Loucy (cell line): ENCODE results near the gene ASTN2.

Source experiments
- H2AFZ ChIP-seq: fragments of 200-600 bp; sonication (generic); 2 replicates; pipeline ENCODE4 v1.6.0; 2016; ENCODE audit warnings: antibody characterized with exemption, mild to moderate bottlenecking, low read length, moderate library complexity
- H3F3A ChIP-seq: fragments of 200-600 bp; 2 replicates; pipeline ENCODE4 v1.6.0; 2016; ENCODE audit warnings: antibody characterized with exemption, low read depth, mild to moderate bottlenecking
- H3K27me3 ChIP-seq: fragments of 200-600 bp; sonication (generic); 2 replicates; pipeline ENCODE4 v1.6.1; 2014; ENCODE audit warnings: low read length, mild to moderate bottlenecking; ENCODE audit not compliant: insufficient read depth, poor library complexity, severe bottlenecking
- H3K36me3 ChIP-seq: fragments of 200-600 bp; sonication (generic); 2 replicates; pipeline ENCODE4 v1.6.1; 2016; ENCODE audit warnings: low read length; ENCODE audit not compliant: insufficient read depth
- H3K4me1 ChIP-seq: fragments of 200-600 bp; sonication (generic); 2 replicates; pipeline ENCODE4 v1.5.1; 2014; ENCODE audit warnings: low read length, mild to moderate bottlenecking; ENCODE audit not compliant: insufficient read depth, poor library complexity, severe bottlenecking
- H3K4me2 ChIP-seq: fragments of 200-600 bp; sonication (generic); 2 replicates; pipeline ENCODE4 v1.6.0; 2014; ENCODE audit warnings: antibody characterized with exemption, low read length, low read depth, mild to moderate bottlenecking; ENCODE audit not compliant: poor library complexity, severe bottlenecking
- H3K4me3 ChIP-seq: fragments of 200-600 bp; sonication (generic); 2 replicates; pipeline ENCODE4 v1.5.1; 2014; ENCODE audit warnings: low read length, mild to moderate bottlenecking, mixed read lengths; ENCODE audit not compliant: poor library complexity, severe bottlenecking
- H3K79me2 ChIP-seq: fragments of 200-600 bp; sonication (generic); 2 replicates; pipeline ENCODE4 v1.6.1; 2014; ENCODE audit warnings: low read length; ENCODE audit not compliant: insufficient read depth
- H3K9ac ChIP-seq: fragments of 200-600 bp; sonication (generic); 2 replicates; pipeline ENCODE4 v1.6.0; 2014; ENCODE audit warnings: mild to moderate bottlenecking, low read depth, low read length, moderate library complexity; ENCODE audit not compliant: poor library complexity, severe bottlenecking
- H3K9me2 ChIP-seq: fragments of 200-600 bp; sonication (generic); replicated peaks from 2 replicates; pipeline ENCODE4 v1.6.1; 2016; ENCODE audit warnings: low read depth, low read length, mixed read lengths
- H3K9me3 ChIP-seq: fragments of 200-600 bp; sonication (generic); 2 replicates; pipeline ENCODE4 v1.6.1; 2014; ENCODE audit warnings: mild to moderate bottlenecking, antibody characterized with exemption, low read length, low read depth; ENCODE audit not compliant: insufficient read depth
- H4K20me1 ChIP-seq: fragments of 200-600 bp; sonication (generic); 2 replicates; pipeline ENCODE4 v1.6.0; 2014; ENCODE audit warnings: antibody characterized with exemption, low read length, mild to moderate bottlenecking; ENCODE audit not compliant: insufficient read depth, poor library complexity, severe bottlenecking
- EZH2phosphoT487 ChIP-seq: fragments of 200-600 bp; IDR thresholded peaks from 2 replicates; pipeline ENCODE4 v1.6.1; 2018; ENCODE audit warnings: antibody characterized with exemption, mild to moderate bottlenecking, moderate library complexity, borderline replicate concordance
- TF ChIP-seq, protein P1 (sequence below): fragments of 200-600 bp; sonication (generic); conservative IDR thresholded peaks from 2 replicates; pipeline ENCODE4 v1.5.1; 2014; ENCODE audit warnings: mild to moderate bottlenecking, antibody characterized with exemption, low read length

Gene ASTN2

GRCh38 chr9:116815835-116816234, 599.0 kb downstream of the ASTN2 start:
- H3K9ac ChIP-seq = no peak overlapping the region
- no peaks in the 10 kb centered on the region for H3K9me2 ChIP-seq
- TF ChIP-seq, protein P1, sequence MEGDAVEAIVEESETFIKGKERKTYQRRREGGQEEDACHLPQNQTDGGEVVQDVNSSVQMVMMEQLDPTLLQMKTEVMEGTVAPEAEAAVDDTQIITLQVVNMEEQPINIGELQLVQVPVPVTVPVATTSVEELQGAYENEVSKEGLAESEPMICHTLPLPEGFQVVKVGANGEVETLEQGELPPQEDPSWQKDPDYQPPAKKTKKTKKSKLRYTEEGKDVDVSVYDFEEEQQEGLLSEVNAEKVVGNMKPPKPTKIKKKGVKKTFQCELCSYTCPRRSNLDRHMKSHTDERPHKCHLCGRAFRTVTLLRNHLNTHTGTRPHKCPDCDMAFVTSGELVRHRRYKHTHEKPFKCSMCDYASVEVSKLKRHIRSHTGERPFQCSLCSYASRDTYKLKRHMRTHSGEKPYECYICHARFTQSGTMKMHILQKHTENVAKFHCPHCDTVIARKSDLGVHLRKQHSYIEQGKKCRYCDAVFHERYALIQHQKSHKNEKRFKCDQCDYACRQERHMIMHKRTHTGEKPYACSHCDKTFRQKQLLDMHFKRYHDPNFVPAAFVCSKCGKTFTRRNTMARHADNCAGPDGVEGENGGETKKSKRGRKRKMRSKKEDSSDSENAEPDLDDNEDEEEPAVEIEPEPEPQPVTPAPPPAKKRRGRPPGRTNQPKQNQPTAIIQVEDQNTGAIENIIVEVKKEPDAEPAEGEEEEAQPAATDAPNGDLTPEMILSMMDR = no peak
- TF ChIP-seq EZH2phosphoT487 = no peak
- H3K4me3 ChIP-seq = no peak overlapping the region
- H3K9me3 ChIP-seq = no peaks in the 10 kb centered on the region
- no peak overlapping the region for H3K4me2 ChIP-seq
- H3K27me3 ChIP-seq = no peaks in the 10 kb centered on the region
- H3F3A ChIP-seq = no peaks in the 10 kb centered on the region
- H2AFZ ChIP-seq = no peak overlapping the region
- no peaks in the 10 kb centered on the region for H3K4me1 ChIP-seq
- H3K36me3 ChIP-seq = no peaks in the 10 kb centered on the region
- no peaks in the 10 kb centered on the region for H4K20me1 ChIP-seq
- no peaks in the 10 kb centered on the region for H3K79me2 ChIP-seq

- Histone ChIP-seq H3K9ac (no peak overlapping the region), H3K79me2 (no peaks in the 10 kb centered on the region), H3K9me2 (no peaks in the 10 kb centered on the region), H3K27me3 (no peaks in the 10 kb centered on the region), H3K9me3 (no peaks in the 10 kb centered on the region), H2AFZ (no peak overlapping the region), H3K36me3 (no peaks in the 10 kb centered on the region), H3K4me1 (no peaks in the 10 kb centered on the region), H3K4me2 (no peak overlapping the region), H3F3A (no peaks in the 10 kb centered on the region), H4K20me1 (no peaks in the 10 kb centered on the region), H3K4me3 (no peak overlapping the region)
- TF ChIP-seq, protein P1 = no peak
- TF ChIP-seq EZH2phosphoT487 = no peak
Observed at GRCh38 chr9:116813031-116813300, 601.9 kb downstream of the ASTN2 start.

DNA sequence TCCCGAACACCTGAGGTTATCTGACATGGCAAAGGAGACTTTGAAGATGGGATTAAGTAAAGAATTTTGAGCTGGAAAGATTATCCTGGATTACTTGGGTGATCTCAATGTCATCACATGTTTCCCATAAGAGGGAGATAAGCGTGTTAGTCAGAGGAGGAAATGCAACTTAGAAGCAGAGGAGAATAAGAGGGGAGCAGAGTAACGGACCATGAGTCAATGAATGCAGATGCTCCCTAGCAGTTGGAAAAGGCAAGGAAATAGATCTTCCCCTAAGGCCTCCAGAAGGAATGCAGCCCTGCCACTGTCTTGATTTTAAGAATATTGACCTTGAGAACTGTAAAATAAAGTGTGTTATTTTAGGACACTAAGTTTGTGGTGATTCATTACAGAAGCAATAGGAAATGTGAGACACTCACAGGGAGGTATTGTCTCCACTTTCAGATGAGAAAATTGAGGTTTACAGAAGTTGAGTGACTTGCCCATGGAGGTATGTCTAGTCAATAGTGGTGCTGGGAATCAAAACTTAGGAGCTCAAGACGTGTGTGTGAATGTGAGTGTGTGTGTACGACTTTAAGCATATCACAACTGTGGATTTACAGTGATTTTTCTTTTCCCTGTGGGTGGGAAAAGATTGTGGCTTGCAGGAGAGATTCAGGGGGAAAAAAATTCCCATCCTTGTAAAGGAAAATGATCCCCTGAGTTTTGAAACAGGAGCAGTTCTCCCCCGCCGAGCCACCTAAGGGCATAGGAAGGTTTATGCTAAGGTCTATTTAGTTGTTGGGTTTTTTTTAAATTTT, 602.4 kb downstream of the ASTN2 start:
- Histone ChIP-seq H2AFZ (no peak overlapping the region), H3K4me1 (no peaks in the 10 kb centered on the region), H3K9ac (no peak overlapping the region), H3K36me3 (no peaks in the 10 kb centered on the region), H3K4me2 (no peak overlapping the region), H3K9me2 (no peaks in the 10 kb centered on the region), H3F3A (no peaks in the 10 kb centered on the region), H4K20me1 (no peaks in the 10 kb centered on the region), H3K9me3 (no peaks in the 10 kb centered on the region), H3K27me3 (no peaks in the 10 kb centered on the region), H3K4me3 (no peak overlapping the region), H3K79me2 (no peaks in the 10 kb centered on the region)
- TF ChIP-seq, protein P1 = no peak
- no peak for TF ChIP-seq EZH2phosphoT487
